Mesodermal cell (in vitro differentiated cells): Measurements from ENCODE around the gene ARID4B.

Experiments
- H3K27ac ChIP-seq: 2 replicates; pipeline ENCODE4 v1.7.0; 2013; ENCODE audit warnings: mild to moderate bottlenecking, low read depth, low read length, moderate library complexity; ENCODE audit not compliant: severe bottlenecking
- H3K36me3 ChIP-seq: 2 replicates; pipeline ENCODE4 v1.7.1; 2013; ENCODE audit warnings: mild to moderate bottlenecking, low read length, moderate library complexity; ENCODE audit not compliant: control insufficient read depth, insufficient read depth
- H3K4me1 ChIP-seq: one replicate; pipeline ENCODE4 v1.7.1; 2013; ENCODE audit warnings: mild to moderate bottlenecking, low read length; ENCODE audit not compliant: insufficient read depth, control insufficient read depth, poor library complexity, severe bottlenecking
- H3K4me3 ChIP-seq: 2 replicates; pipeline ENCODE4 v1.7.0; 2013; ENCODE audit warnings: low read length, control low read depth, mild to moderate bottlenecking; ENCODE audit not compliant: insufficient read depth, poor library complexity, severe bottlenecking; ENCODE audit errors: extremely low read depth
- H3K9me3 ChIP-seq: 2 replicates; pipeline ENCODE4 v1.7.1; 2013; ENCODE audit warnings: mild to moderate bottlenecking, low read length, moderate library complexity; ENCODE audit not compliant: control insufficient read depth
- WGBS, 2 experiments: methylation state at CpG; one replicate each; pipeline ENCODE4 v1.1.5; 2013; ENCODE audit warnings: missing lambda C conversion rate in 2 of 2; ENCODE audit not compliant: insufficient coverage in 2 of 2; 5-methylcytosine and 5-hydroxymethylcytosine counted together

ARID4B gene

GRCh38 chr1:235357485-235358373, 29.8 kb upstream of the ARID4B start:
- Histone ChIP-seq H3K36me3 (no peaks in the 10 kb centered on the region), H3K4me3 (no peak overlapping the region), H3K9me3 (no peaks in the 10 kb centered on the region), H3K27ac (no peak overlapping the region), H3K4me1 (no peaks in the 10 kb centered on the region)
- 80 to 86% methylated on average over 5 to 7 of the region's 11 CpGs for WGBS, 2 experiments

- WGBS, 2 experiments = 75 to 79% methylated on average over 2 of the region's 3 CpGs
These were observed 23.9 kb upstream of the ARID4B start for GRCh38 chr1:235351898-235352297.

GRCh38 chr1:235351441-235351840, 23.5 kb upstream of the ARID4B start:
- Histone ChIP-seq H3K9me3 (no peaks in the 10 kb centered on the region), H3K27ac (no peak overlapping the region), H3K4me1 (no peaks in the 10 kb centered on the region), H3K4me3 (no peak overlapping the region), H3K36me3 (no peaks in the 10 kb centered on the region)
- WGBS, 2 experiments = 82 to 83% methylated on average over 2 to 3 of the region's 3 CpGs

More at GRCh38 chr1:235351898-235352297, 23.9 kb upstream of the ARID4B start:
- H3K27ac ChIP-seq = no peak overlapping the region
- H3K4me3 ChIP-seq = no peak overlapping the region
- no peaks in the 10 kb centered on the region for H3K36me3 ChIP-seq
- H3K9me3 ChIP-seq = no peaks in the 10 kb centered on the region
- H3K4me1 ChIP-seq = no peaks in the 10 kb centered on the region

- Histone ChIP-seq H3K27ac (no peak overlapping the region), H3K36me3 (peaks cover 19% of the 10 kb centered on the region)
- WGBS, 2 experiments = 100% methylated on average over 3 of the region's 5 CpGs; no CpG with 5 or more reads in 1 of the 2 experiments
These were observed 15.7 kb upstream of the ARID4B start for GRCh38 chr1:235343726-235344125.

GRCh38 chr1:235342471-235342870, 14.5 kb upstream of the ARID4B start:
- Histone ChIP-seq H3K27ac (no peak overlapping the region), H3K4me1 (no peaks in the 10 kb centered on the region), H3K4me3 (no peak overlapping the region), H3K9me3 (no peaks in the 10 kb centered on the region), H3K36me3 (peaks cover 31% of the 10 kb centered on the region)
- WGBS, 2 experiments = 100% methylated on average over 1 to 2 of the region's 3 CpGs

More at GRCh38 chr1:235343726-235344125, 15.7 kb upstream of the ARID4B start:
- Histone ChIP-seq H3K4me1 (no peaks in the 10 kb centered on the region), H3K9me3 (no peaks in the 10 kb centered on the region), H3K4me3 (no peak overlapping the region)

- WGBS, 2 experiments = 80 to 96% methylated on average over 3 to 4 of the region's 6 CpGs
- no peaks in the 10 kb centered on the region for H3K4me1 ChIP-seq
These were observed 14.1 kb upstream of the ARID4B start for GRCh38 chr1:235342039-235342438.

GRCh38 chr1:235341334-235341733, 13.4 kb upstream of the ARID4B start:
- 88 to 100% methylated on average over 1 of the region's 1 CpG for WGBS, 2 experiments
- Histone ChIP-seq H3K4me3 (no peak overlapping the region), H3K27ac (no peak overlapping the region), H3K9me3 (no peaks in the 10 kb centered on the region), H3K36me3 (peaks cover 42% of the 10 kb centered on the region), H3K4me1 (no peaks in the 10 kb centered on the region)

More at GRCh38 chr1:235342039-235342438, 14.1 kb upstream of the ARID4B start:
- Histone ChIP-seq H3K27ac (no peak overlapping the region), H3K36me3 (peaks cover 35% of the 10 kb centered on the region), H3K4me3 (no peak overlapping the region), H3K9me3 (no peaks in the 10 kb centered on the region)

- H3K36me3 ChIP-seq = peaks cover 55% of the 10 kb centered on the region
- 93 to 100% methylated on average over 3 to 6 of the region's 8 CpGs for WGBS, 2 experiments
- H3K9me3 ChIP-seq = no peaks in the 10 kb centered on the region
- no peaks in the 10 kb centered on the region for H3K4me1 ChIP-seq
- no peak overlapping the region for H3K4me3 ChIP-seq
- no peak overlapping the region for H3K27ac ChIP-seq
These were observed 11.8 kb upstream of the ARID4B start for GRCh38 chr1:235339746-235340145.

GRCh38 chr1:235336903-235337302, 8.9 kb upstream of the ARID4B start:
- no peak overlapping the region for H3K4me3 ChIP-seq
- H3K9me3 ChIP-seq = no peaks in the 10 kb centered on the region
- no peaks in the 10 kb centered on the region for H3K4me1 ChIP-seq
- H3K27ac ChIP-seq = no peak overlapping the region
- 93 to 98% methylated on average over 4 of the region's 4 CpGs for WGBS, 2 experiments
- H3K36me3 ChIP-seq = peaks cover 46% of the 10 kb centered on the region

- Histone ChIP-seq H3K4me3 (no peak overlapping the region), H3K9me3 (no peaks in the 10 kb centered on the region), H3K36me3 (peaks cover 18% of the 10 kb centered on the region), H3K27ac (no peak overlapping the region), H3K4me1 (peaks cover 5% of the 10 kb centered on the region)
- 80 to 100% methylated on average over 1 of the region's 3 CpGs for WGBS, 2 experiments
These were observed 3.4 kb upstream of the ARID4B start for GRCh38 chr1:235331401-235331800.

- Histone ChIP-seq H3K9me3 (no peaks in the 10 kb centered on the region), H3K36me3 (peaks cover 13% of the 10 kb centered on the region), H3K4me1 (peaks cover 7% of the 10 kb centered on the region), H3K4me3 (no peak overlapping the region), H3K27ac (no peak overlapping the region)
- WGBS, 2 experiments = 100% methylated on average over 2 of the region's 5 CpGs; no CpG with 5 or more reads in 1 of the 2 experiments
These were observed 2.9 kb upstream of the ARID4B start for GRCh38 chr1:235330918-235331285.
